Measurements from ENCODE around the gene ZMPSTE24. TPM values are rescaled to one million over a fixed set of nuclear protein-coding genes. Genes with fewer than 3 reads are reported as not detected.
A peak's percentile ranks its signal among the peaks of the same experiment; 100 is the strongest.

Gene ZMPSTE24
- total and polyA plus RNA-seq, 10 of the 15 experiments (the other 5 are each of a cell fraction or from before 2014, with no cell fraction given): 21.5 to 84.4 (median 43.6) TPM

DNA sequence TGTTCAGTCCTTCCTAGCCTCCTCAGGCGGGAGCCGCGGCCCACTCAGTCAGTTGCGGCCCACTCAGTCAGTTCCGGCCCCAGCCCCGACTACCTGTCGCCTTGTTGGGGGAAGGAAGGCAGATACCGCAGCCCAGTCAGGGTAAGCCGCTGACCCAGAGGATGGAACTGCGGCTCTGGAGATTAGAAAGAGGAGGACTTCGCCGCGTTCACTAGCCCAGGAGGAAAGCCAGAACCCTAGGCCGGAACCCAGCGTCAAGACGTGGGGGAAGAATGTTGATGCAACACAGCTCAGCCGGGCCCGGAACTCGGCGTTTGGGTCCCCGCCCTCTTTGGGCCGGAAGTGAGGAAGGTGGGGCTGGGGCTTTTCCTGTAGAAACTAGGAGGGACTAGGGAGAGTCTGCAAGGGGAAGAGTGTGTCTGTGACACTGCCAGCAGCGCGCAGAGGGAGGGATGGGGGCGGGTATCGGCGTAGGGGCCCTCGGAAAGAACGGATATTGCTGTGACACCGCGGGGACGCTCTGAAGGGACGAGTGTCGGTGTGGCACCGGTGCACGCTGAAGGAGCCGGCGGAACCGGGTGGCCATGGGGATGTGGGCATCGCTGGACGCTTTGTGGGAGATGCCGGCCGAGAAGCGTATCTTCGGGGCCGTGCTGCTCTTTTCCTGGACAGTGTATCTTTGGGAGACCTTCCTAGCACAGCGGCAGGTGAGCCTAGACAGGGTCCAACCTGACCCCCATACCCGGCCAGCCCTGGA lies at the start of gene ZMPSTE24 (continued):
- TF ChIP-seq, protein P1, sequence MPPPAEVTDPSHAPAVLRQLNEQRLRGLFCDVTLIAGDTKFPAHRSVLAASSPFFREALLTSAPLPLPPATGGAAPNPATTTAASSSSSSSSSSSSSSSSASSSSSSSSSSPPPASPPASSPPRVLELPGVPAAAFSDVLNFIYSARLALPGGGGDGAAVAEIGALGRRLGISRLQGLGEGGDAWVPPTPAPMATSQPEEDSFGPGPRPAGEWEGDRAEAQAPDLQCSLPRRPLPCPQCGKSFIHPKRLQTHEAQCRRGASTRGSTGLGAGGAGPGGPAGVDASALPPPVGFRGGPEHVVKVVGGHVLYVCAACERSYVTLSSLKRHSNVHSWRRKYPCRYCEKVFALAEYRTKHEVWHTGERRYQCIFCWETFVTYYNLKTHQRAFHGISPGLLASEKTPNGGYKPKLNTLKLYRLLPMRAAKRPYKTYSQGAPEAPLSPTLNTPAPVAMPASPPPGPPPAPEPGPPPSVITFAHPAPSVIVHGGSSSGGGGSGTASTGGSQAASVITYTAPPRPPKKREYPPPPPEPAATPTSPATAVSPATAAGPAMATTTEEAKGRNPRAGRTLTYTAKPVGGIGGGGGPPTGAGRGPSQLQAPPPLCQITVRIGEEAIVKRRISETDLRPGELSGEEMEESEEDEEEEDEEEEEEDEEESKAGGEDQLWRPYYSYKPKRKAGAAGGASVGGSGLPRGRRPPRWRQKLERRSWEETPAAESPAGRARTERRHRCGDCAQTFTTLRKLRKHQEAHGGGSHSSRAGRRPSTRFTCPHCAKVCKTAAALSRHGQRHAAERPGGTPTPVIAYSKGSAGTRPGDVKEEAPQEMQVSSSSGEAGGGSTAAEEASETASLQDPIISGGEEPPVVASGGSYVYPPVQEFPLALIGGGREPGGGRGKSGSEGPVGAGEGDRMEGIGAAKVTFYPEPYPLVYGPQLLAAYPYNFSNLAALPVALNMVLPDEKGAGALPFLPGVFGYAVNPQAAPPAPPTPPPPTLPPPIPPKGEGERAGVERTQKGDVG (CRISPR knock-in tag; IDR thresholded peaks at IDR 0.05): no peak
- TF ChIP-seq NFXL1 (IDR thresholded peaks at IDR 0.05; ENCODE audit: borderline replicate concordance) (no peak), MYB (IDR thresholded peaks at IDR 0.05; ENCODE audit: borderline replicate concordance, low read depth, low read length) (no peak), RBBP5 (conservative IDR thresholded peaks at IDR 0.05) (no peak), KAT2A (conservative IDR thresholded peaks at IDR 0.05; ENCODE audit: control insufficient read depth, low read depth, low read length) (no peak), SIN3A (IDR thresholded peaks at IDR 0.05; ENCODE audit: low read depth, low read length) (peak; percentile 94), CBFB (IDR thresholded peaks at IDR 0.05; ENCODE audit: low read depth) (peak; percentile 60; the same call in 1 of the 2 replicates), ZNF622 (IDR thresholded peaks at IDR 0.05) (no peak), ZSCAN29 (IDR thresholded peaks at IDR 0.05) (0 out of 2 replicates have a peak, but pooled peaks have one; percentile 23), JUNB (IDR thresholded peaks at IDR 0.05) (no peak), SRF (IDR thresholded peaks at IDR 0.05; ENCODE audit: low read depth in 2 of 2, low read length in 2 of 2) (peak; percentile 17 to 79; a peak in 2 of 4 replicates), IRF3 (IDR thresholded peaks at IDR 0.05) (peak; percentile 59; the same call in 1 of the 2 replicates), TAF1 (IDR thresholded peaks at IDR 0.05; ENCODE audit: borderline replicate concordance, low read depth, low read length) (peak; percentile 82; the same call in 1 of the 2 replicates), TARDBP (IDR thresholded peaks at IDR 0.05; ENCODE audit: borderline replicate concordance) (peak; percentile 75; the same call in 1 of the 2 replicates), PAX8 (IDR thresholded peaks at IDR 0.05) (no peak), EGR1 (IDR thresholded peaks at IDR 0.05; ENCODE audit: borderline replicate concordance in 1 of 2, low read depth in 2 of 2, low read length in 2 of 2) (peak; percentile 61 to 65), PML (IDR thresholded peaks at IDR 0.05; ENCODE audit: low read length) (peak; percentile 92), BACH1 (IDR thresholded peaks at IDR 0.05; ENCODE audit: borderline replicate concordance) (no peak), TCF3 (IDR thresholded peaks at IDR 0.05; ENCODE audit: borderline replicate concordance, insufficient read depth, low read depth, low read length) (no peak), FOXK2 (IDR thresholded peaks at IDR 0.05) (peak; percentile 81), SREBF1 (IDR thresholded peaks at IDR 0.05; ENCODE audit: low read length) (peak; percentile 60; the same call in 1 of the 2 replicates), SP1 (IDR thresholded peaks at IDR 0.05; ENCODE audit: low read depth, low read length) (peak; percentile 75)
- TF ChIP-seq, protein P2, sequence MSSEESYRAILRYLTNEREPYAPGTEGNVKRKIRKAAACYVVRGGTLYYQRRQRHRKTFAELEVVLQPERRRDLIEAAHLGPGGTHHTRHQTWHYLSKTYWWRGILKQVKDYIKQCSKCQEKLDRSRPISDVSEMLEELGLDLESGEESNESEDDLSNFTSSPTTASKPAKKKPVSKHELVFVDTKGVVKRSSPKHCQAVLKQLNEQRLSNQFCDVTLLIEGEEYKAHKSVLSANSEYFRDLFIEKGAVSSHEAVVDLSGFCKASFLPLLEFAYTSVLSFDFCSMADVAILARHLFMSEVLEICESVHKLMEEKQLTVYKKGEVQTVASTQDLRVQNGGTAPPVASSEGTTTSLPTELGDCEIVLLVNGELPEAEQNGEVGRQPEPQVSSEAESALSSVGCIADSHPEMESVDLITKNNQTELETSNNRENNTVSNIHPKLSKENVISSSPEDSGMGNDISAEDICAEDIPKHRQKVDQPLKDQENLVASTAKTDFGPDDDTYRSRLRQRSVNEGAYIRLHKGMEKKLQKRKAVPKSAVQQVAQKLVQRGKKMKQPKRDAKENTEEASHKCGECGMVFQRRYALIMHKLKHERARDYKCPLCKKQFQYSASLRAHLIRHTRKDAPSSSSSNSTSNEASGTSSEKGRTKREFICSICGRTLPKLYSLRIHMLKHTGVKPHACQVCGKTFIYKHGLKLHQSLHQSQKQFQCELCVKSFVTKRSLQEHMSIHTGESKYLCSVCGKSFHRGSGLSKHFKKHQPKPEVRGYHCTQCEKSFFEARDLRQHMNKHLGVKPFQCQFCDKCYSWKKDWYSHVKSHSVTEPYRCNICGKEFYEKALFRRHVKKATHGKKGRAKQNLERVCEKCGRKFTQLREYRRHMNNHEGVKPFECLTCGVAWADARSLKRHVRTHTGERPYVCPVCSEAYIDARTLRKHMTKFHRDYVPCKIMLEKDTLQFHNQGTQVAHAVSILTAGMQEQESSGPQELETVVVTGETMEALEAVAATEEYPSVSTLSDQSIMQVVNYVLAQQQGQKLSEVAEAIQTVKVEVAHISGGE (CRISPR knock-in tag; IDR thresholded peaks at IDR 0.05): peak; percentile 92
